ENCODE data around the gene FSIP1. TPM values are rescaled to one million over a fixed set of nuclear protein-coding genes. Genes with fewer than 3 reads are reported as not detected.

The FSIP1 gene
- total RNA-seq, 1 experiment from 2014 or later: 1.3 TPM

- Mint-ChIP-seq H3K4me1 (ENCODE audit: low read depth, unreplicated experiment) (peaks cover 27% of the 10 kb centered on the region), H3K36me3 (ENCODE audit: insufficient read depth, unreplicated experiment) (no peaks in the 10 kb centered on the region), H3K9me3 (ENCODE audit: unreplicated experiment) (no peaks in the 10 kb centered on the region), H3K27me3 (ENCODE audit: insufficient read depth, unreplicated experiment) (no peaks in the 10 kb centered on the region), H3K4me3 (ENCODE audit: unreplicated experiment) (no peak overlapping the region), H3K27ac (ENCODE audit: unreplicated experiment) (no peak overlapping the region)
- BruUV-seq (replicated peaks): no TSS peak
- CTCF ChIA-PET: no interaction called here
- no peak overlapping the region for H3K4me3 ChIP-seq (ENCODE audit: low read depth, low read length)
- no peaks in the 10 kb centered on the region for H3K9me3 ChIP-seq
- peaks cover 22% of the 10 kb centered on the region for H3K4me1 ChIP-seq
- no peak for DNase-seq
- TF ChIP-seq CTCF (IDR thresholded peaks at IDR 0.05; ENCODE audit: insufficient read depth in 1 of 2, low read depth in 1 of 2, low read length in 1 of 2, severe bottlenecking in 1 of 2, unreplicated experiment in 1 of 2): no peak
- intact Hi-C loops (cut with micrococcal nuclease; ENCODE audit: unreplicated experiment): loop anchor here (5.0 kb wide), 1 partner anchor 253 kb away; the partner anchor contains the start of gene GPR176
- no peaks in the 10 kb centered on the region for H3K27me3 ChIP-seq (replicated peaks; ENCODE audit: control insufficient read depth, insufficient read depth, low read length)
- POLR2A ChIA-PET: no interaction called here
- H3K36me3 ChIP-seq (ENCODE audit: control insufficient read depth, insufficient read depth, low read length): no peaks in the 10 kb centered on the region
Measured at GRCh38 chr15:39669661-39670060, 113.0 kb downstream of the FSIP1 start.

- H3K4me1 Mint-ChIP-seq (ENCODE audit: low read depth, unreplicated experiment): peaks cover 31% of the 10 kb centered on the region
- H3K4me3 Mint-ChIP-seq (ENCODE audit: unreplicated experiment): no peak overlapping the region
- Histone ChIP-seq H3K36me3 (ENCODE audit: control insufficient read depth, insufficient read depth, low read length) (no peaks in the 10 kb centered on the region), H3K9me3 (no peaks in the 10 kb centered on the region), H3K4me3 (ENCODE audit: low read depth, low read length) (no peak overlapping the region), H3K27me3 (replicated peaks; ENCODE audit: control insufficient read depth, insufficient read depth, low read length) (no peaks in the 10 kb centered on the region), H3K4me1 (peaks cover 22% of the 10 kb centered on the region)
- H3K36me3 Mint-ChIP-seq (ENCODE audit: insufficient read depth, unreplicated experiment): no peaks in the 10 kb centered on the region
- no peak for TF ChIP-seq CTCF (IDR thresholded peaks at IDR 0.05; ENCODE audit: insufficient read depth in 1 of 2, low read depth in 1 of 2, low read length in 1 of 2, severe bottlenecking in 1 of 2, unreplicated experiment in 1 of 2)
- H3K9me3 Mint-ChIP-seq (ENCODE audit: unreplicated experiment): no peaks in the 10 kb centered on the region
- no peaks in the 10 kb centered on the region for H3K27me3 Mint-ChIP-seq (ENCODE audit: insufficient read depth, unreplicated experiment)
- ChIA-PET CTCF (no interaction called here), POLR2A (no interaction called here)
- DNase-seq: no peak
- H3K27ac Mint-ChIP-seq (ENCODE audit: unreplicated experiment): no peak overlapping the region
- intact Hi-C loops (cut with micrococcal nuclease; ENCODE audit: unreplicated experiment): loop anchor here (5.0 kb wide), 1 partner anchor 253 kb away; the partner anchor contains the start of gene GPR176
- no TSS peak for BruUV-seq (replicated peaks)
Measured at GRCh38 chr15:39669241-39669640, 113.4 kb downstream of the FSIP1 start.

GRCh38 chr15:39668457-39668856 is 114.2 kb downstream of the FSIP1 start:
- H3K36me3 ChIP-seq (ENCODE audit: control insufficient read depth, insufficient read depth, low read length): no peaks in the 10 kb centered on the region
- ChIA-PET POLR2A (no interaction called here), CTCF (no interaction called here)
- Mint-ChIP-seq H3K4me1 (ENCODE audit: low read depth, unreplicated experiment) (peaks cover 31% of the 10 kb centered on the region), H3K9me3 (ENCODE audit: unreplicated experiment) (no peaks in the 10 kb centered on the region), H3K4me3 (ENCODE audit: unreplicated experiment) (no peak overlapping the region), H3K27me3 (ENCODE audit: insufficient read depth, unreplicated experiment) (no peaks in the 10 kb centered on the region), H3K27ac (ENCODE audit: unreplicated experiment) (no peak overlapping the region), H3K36me3 (ENCODE audit: insufficient read depth, unreplicated experiment) (no peaks in the 10 kb centered on the region)
- H3K27me3 ChIP-seq (replicated peaks; ENCODE audit: control insufficient read depth, insufficient read depth, low read length): no peaks in the 10 kb centered on the region
- intact Hi-C loops (cut with micrococcal nuclease; ENCODE audit: unreplicated experiment): loop anchor here (5.0 kb wide), 1 partner anchor 254 kb away; the partner anchor contains the start of gene GPR176
- peaks cover 22% of the 10 kb centered on the region for H3K4me1 ChIP-seq
- H3K4me3 ChIP-seq (ENCODE audit: low read depth, low read length): no peak overlapping the region
- BruUV-seq (replicated peaks): no TSS peak
- no peak for TF ChIP-seq CTCF (IDR thresholded peaks at IDR 0.05; ENCODE audit: insufficient read depth in 1 of 2, low read depth in 1 of 2, low read length in 1 of 2, severe bottlenecking in 1 of 2, unreplicated experiment in 1 of 2)
- no peaks in the 10 kb centered on the region for H3K9me3 ChIP-seq
- no peak for DNase-seq

Measured in Caco-2 (cell line).